ENCODE results near the gene AIF1.
A peak's percentile ranks its signal among the peaks of the same experiment; 100 is the strongest.

The AIF1 gene

GRCh38 chr6:31580807-31581433 is 34.1 kb upstream of the AIF1 start:
- H3K79me2 ChIP-seq (ENCODE audit: insufficient read depth, low read length), result peaks cover 32% of the 10 kb centered on the region
- H3K9me2 ChIP-seq (replicated peaks; ENCODE audit: insufficient read depth, low read length), result no peaks in the 10 kb centered on the region
- H3K9ac ChIP-seq (ENCODE audit: low read length), result peak overlapping the region; percentile 87
- peak overlapping the region; percentile 86 for H3K4me3 ChIP-seq (ENCODE audit: insufficient read depth, low read length, poor library complexity, severe bottlenecking)
- peak overlapping the region; percentile 92 for H3K27ac ChIP-seq (ENCODE audit: low read depth, low read length)
- peaks cover 89% of the 10 kb centered on the region for H3F3A ChIP-seq (ENCODE audit: insufficient read depth)
- peak; percentile 100 for TF ChIP-seq CTCF (IDR thresholded peaks at IDR 0.05; ENCODE audit: insufficient read depth, low read length, poor library complexity, severe bottlenecking)
- no peak for TF ChIP-seq EZH2phosphoT487 (conservative IDR thresholded peaks at IDR 0.05; ENCODE audit: low read length)
- peaks cover 3% of the 10 kb centered on the region; the same call in 1 of the 2 replicates for H3K36me3 ChIP-seq (ENCODE audit: low read length)
- no peaks in the 10 kb centered on the region for H3K27me3 ChIP-seq (ENCODE audit: low read length)
- H3K9me3 ChIP-seq (ENCODE audit: insufficient read depth, low read length), result no peaks in the 10 kb centered on the region
- H2AFZ ChIP-seq (ENCODE audit: low read depth, low read length, severe bottlenecking), result peak overlapping the region; percentile 15
- H3K4me2 ChIP-seq (ENCODE audit: low read depth, low read length, poor library complexity, severe bottlenecking), result peak overlapping the region; percentile 86
- no peaks in the 10 kb centered on the region for H4K20me1 ChIP-seq (ENCODE audit: low read depth, low read length)

- H2AFZ ChIP-seq (ENCODE audit: low read depth, low read length, severe bottlenecking), result no peak overlapping the region
- H3K9me2 ChIP-seq (replicated peaks; ENCODE audit: insufficient read depth, low read length), result no peaks in the 10 kb centered on the region
- no peaks in the 10 kb centered on the region for H4K20me1 ChIP-seq (ENCODE audit: low read depth, low read length)
- peak overlapping the region; percentile 86 for H3K4me2 ChIP-seq (ENCODE audit: low read depth, low read length, poor library complexity, severe bottlenecking)
- peak overlapping the region; percentile 86 for H3K4me3 ChIP-seq (ENCODE audit: insufficient read depth, low read length, poor library complexity, severe bottlenecking)
- peak overlapping the region; percentile 87 for H3K9ac ChIP-seq (ENCODE audit: low read length)
- peak overlapping the region; percentile 92 for H3K27ac ChIP-seq (ENCODE audit: low read depth, low read length)
- H3F3A ChIP-seq (ENCODE audit: insufficient read depth), result peaks cover 85% of the 10 kb centered on the region
- peaks cover 25% of the 10 kb centered on the region for H3K79me2 ChIP-seq (ENCODE audit: insufficient read depth, low read length)
- no peaks in the 10 kb centered on the region for H3K9me3 ChIP-seq (ENCODE audit: insufficient read depth, low read length)
- TF ChIP-seq CTCF (IDR thresholded peaks at IDR 0.05; ENCODE audit: insufficient read depth, low read length, poor library complexity, severe bottlenecking), result no peak
- TF ChIP-seq EZH2phosphoT487 (conservative IDR thresholded peaks at IDR 0.05; ENCODE audit: low read length), result no peak
- H3K36me3 ChIP-seq (ENCODE audit: low read length), result peaks cover under 1% of the 10 kb centered on the region; the same call in 1 of the 2 replicates
- H3K27me3 ChIP-seq (ENCODE audit: low read length), result no peaks in the 10 kb centered on the region
Measured at GRCh38 chr6:31581434-31582229, 33.4 kb upstream of the AIF1 start.

- peak within 1 kb of the TSS; percentile 87 for H3K9ac ChIP-seq (ENCODE audit: low read length)
- H4K20me1 ChIP-seq (ENCODE audit: low read depth, low read length), result no peaks in the 10 kb centered on the region
- H3K27me3 ChIP-seq (ENCODE audit: low read length), result no peaks in the 10 kb centered on the region
- H3F3A ChIP-seq (ENCODE audit: insufficient read depth), result peaks cover 85% of the 10 kb centered on the region
- H3K36me3 ChIP-seq (ENCODE audit: low read length), result no peaks in the 10 kb centered on the region; the same call in 1 of the 2 replicates
- H3K4me3 ChIP-seq (ENCODE audit: insufficient read depth, low read length, poor library complexity, severe bottlenecking), result peak within 1 kb of the TSS; percentile 86
- H3K27ac ChIP-seq (ENCODE audit: low read depth, low read length), result peak within 1 kb of the TSS; percentile 92
- H3K9me2 ChIP-seq (replicated peaks; ENCODE audit: insufficient read depth, low read length), result no peaks in the 10 kb centered on the region
- no peak within 1 kb of the TSS for H2AFZ ChIP-seq (ENCODE audit: low read depth, low read length, severe bottlenecking)
- no peak for TF ChIP-seq EZH2phosphoT487 (conservative IDR thresholded peaks at IDR 0.05; ENCODE audit: low read length)
- TF ChIP-seq CTCF (IDR thresholded peaks at IDR 0.05; ENCODE audit: insufficient read depth, low read length, poor library complexity, severe bottlenecking), result no peak
- H3K79me2 ChIP-seq (ENCODE audit: insufficient read depth, low read length), result peaks cover 19% of the 10 kb centered on the region
- H3K4me2 ChIP-seq (ENCODE audit: low read depth, low read length, poor library complexity, severe bottlenecking), result peak within 1 kb of the TSS; percentile 86
- H3K9me3 ChIP-seq (ENCODE audit: insufficient read depth, low read length), result no peaks in the 10 kb centered on the region
Measured at GRCh38 chr6:31582230-31582643, 32.8 kb upstream of the AIF1 start, which contains the start of gene LTB. Gene LTB (minus strand): TSS chr6:31582424. CDS start chr6:31582417, 7 bp downstream.

All from SU-DHL-6 (cell line).